Dermis blood vessel endothelial cell (primary cell): Measurements from ENCODE around the gene KCNK3. TPM values are rescaled to one million over a fixed set of nuclear protein-coding genes. Genes with fewer than 3 reads are reported as not detected.

Source experiments
- DNase-seq: peaks from one replicate; pipeline ENCODE4 v3.0.0; 2010
- total RNA-seq: library from RNA; depleted of rRNA; stranded (reverse); fragments of >200 nt; gene quantifications from 2 replicates; pipeline ENCODE4 v1.2.3, GENCODE V29; 2014

Gene KCNK3
- total RNA-seq, 1 donor from 2014 or later = under 0.01 TPM

DNA sequence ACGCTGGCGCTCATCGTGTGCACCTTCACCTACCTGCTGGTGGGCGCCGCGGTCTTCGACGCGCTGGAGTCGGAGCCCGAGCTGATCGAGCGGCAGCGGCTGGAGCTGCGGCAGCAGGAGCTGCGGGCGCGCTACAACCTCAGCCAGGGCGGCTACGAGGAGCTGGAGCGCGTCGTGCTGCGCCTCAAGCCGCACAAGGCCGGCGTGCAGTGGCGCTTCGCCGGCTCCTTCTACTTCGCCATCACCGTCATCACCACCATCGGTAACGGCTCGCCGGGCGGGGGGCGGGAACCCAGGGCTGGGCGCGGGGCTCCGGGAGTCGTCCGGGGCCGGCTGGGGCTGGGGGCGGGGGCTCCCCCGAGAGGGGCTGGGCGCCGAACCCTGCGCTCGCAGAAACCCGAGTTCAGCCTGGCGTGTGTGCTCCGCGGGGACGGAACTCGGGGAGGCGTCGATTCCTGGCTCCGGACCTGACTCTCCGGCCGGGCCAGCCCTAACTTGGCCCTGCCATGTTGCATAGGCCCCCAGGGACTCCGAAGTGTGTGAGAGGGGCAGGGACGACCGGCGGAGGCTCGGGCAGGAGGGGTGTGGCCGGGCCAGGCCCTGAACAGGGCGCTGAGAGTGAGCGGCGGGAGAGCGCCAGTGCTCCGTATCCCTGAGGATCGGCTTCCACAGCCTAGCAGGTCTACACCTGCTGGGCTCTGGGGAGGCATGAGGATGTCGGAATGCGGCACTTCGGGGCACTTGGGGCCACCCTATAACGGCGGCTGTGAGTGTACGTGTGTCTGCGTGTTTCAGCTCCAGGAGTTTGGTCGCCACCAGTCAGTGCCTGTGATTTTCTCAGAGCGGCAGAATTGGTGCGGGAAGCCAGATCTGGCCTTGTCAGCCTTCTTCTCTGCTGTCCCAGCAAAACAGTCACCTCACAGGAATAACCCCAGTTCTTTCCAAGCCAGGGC lies 651 bp downstream of the KCNK3 start:
- peak; percentile 43 for DNase-seq

DNA sequence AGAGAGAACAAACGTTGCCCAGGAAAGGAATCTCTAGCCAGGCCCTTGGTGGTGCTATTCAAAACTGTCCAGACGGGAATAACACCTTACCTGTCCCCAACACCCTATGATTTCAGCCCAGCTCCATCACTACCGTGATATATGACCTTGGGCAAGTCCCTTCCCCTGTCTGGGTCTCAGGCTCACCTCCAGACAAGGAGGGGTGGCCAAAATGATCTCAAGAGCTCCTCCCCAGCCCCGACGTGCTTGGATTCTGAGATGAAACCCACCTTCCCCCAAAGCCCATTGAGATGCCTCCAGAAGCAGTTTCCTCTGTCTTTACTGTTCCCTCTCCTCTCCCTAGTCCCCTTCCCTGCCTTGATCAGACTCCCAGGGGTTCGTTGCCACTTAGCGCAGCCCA lies 1.5 kb downstream of the KCNK3 start:
- DNase-seq = no peak

DNA sequence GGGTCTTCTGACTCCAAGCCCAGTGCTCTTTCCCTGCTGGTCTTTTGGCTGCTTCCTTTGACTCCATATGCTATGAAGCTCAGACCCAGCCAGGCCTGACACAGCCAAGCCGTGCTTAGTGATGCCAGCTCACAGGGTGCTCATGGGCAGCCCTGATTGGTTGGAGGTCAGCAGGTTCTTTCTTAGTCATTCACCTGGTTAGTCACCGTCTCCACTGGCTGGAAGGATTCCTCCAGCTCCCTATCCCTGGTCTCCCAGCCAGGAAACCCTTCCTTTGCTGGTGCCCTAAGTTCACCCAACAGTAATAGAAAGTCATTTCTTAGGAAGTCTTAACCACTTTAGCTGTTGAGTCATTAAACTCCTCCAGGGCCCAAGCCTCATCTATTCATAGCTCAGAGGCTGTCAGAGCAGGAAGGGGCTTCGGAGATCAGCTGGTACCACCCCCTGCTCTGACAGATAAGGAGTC lies 3.9 kb downstream of the KCNK3 start:
- peak; percentile 72 for DNase-seq

DNA sequence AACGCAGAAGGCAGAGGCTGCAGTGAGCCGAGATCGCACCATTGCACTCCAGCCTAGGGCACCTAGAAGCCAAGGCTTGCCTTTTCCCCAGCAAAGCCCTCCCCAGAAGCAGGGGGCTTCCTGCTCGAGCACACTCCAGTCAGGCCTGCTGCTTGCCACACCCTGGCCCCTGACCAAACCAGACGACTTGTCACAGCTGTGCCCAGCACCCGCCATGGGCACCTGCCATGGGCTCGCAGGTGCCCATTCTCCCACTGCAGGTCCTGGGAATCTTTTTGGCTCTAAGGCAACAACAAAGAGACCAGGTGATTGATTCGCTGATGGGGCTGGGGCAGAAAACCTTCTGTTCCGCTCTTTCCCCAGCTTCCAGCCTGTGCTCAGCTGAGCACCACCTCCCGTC lies 4.9 kb downstream of the KCNK3 start:
- no peak for DNase-seq

DNA sequence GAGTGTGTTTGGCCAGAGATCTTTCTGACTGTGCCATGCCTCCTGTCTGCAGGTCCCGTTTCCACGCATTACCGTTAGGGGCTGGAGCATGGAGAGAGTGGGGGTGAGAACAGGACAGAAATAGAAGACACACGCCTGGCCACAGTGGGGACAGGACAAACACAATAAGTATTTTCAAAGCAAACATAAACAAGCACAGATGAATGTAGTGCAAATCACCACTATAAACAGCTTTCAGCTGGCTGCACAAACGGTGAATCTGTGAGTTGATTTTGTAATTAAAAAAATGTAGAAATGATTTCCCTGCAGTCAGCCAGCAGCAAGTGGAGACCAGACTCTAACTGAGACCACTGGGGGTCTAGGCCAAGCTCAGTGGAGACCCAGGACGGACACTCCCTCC lies 6.8 kb downstream of the KCNK3 start:
- no peak for DNase-seq

DNA sequence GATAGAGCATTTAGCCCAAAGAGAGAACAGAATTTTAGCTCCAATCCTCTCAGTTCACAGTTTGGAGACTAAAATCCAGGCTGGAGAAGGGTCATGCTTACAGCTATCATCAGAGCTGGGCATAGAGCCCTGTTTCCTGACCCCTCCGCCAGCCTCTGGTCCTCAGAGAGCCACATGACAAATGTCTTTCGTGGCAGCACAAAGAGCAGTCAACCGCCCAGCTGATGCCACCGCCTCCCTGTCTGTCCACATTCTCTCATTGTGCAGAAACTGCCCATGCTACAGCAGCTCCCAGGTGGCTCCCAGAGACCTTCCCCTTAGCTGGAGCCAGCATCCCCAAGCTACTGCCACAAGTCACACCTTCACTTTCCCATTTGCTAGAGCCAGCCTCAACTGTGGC lies 7.6 kb downstream of the KCNK3 start:
- DNase-seq = no peak

DNA sequence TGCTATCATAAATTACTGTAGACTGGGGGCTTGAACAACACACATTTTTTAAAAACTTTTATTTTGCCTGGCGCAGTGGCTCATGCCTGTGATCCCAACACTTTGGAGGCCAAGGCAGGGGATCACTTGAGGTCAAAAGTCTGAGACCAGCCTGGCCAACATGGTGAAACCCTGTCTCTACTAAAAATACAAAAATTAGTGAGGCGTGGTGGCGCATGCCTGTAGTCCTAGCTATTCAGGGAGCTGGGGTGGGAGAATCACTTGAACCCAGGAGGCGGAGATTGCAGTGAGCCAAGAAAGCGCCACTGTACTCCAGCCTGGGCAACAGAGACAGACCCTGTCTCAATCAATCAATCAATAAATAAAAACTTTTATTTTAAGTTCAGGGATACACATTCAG lies 9.1 kb downstream of the KCNK3 start:
- no peak for DNase-seq

DNA sequence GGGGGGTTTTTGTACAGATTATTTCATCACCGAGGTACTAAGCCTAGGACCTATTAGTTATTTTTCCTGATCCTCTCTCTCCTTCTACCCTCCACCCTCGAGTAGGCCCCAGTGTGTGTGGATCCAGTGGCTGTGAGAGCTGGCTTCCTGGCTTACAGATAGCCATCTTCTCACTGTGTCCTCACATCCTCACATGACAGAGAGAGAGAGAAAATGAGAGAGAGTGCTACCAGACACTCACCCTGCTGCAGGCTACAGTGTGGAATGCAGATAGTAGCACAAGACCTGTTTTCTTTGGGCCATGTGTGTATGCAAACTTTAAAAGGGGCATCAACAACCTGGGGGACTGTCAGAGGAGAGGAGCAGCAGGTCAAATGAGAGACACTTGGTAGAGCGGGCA lies 9.5 kb downstream of the KCNK3 start:
- no peak for DNase-seq

DNA sequence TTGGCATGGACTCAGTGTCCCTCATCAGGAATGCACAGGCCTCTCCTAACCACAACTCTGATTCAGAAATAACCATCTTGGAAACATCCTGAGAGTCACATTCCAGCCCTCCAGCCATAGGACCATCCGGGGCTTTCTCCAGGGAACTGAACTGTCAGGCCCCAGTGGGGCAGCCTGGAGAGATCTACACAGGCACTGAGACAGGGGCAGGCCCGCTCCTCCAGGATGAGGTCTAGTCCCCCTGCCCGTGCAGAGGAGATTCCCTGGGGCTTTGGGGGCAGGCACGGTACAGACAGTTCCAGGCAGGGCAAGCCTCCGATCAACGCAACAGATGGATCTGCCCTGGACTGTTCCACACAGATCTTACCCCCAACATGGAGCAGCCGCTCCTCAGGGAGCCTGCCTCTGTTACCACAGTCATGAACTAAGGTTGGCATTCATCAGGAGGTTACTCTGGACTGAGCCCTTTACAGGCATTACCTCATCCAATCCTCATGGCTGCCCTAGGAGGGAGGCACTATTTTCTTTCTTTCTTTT lies 12.0 kb downstream of the KCNK3 start:
- DNase-seq = no peak

DNA sequence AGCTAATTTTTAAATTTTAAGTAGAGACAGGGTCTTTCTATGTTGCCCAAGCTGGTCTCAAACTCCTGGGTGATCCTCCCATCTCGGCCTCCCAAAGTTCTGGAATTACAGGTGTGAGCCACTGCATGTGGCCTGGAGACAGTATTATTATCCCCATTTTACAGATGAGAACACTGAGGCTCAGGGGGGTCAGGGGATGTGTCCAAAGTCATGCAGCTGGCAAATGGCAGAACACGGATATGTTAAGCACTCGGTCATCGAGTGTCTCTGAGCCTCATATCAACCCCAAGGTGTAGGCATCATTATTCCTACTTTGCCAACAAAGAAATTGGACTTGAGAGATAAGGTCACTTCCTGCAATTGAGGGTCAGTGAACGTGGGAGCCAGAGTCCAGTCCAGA lies 12.6 kb downstream of the KCNK3 start:
- DNase-seq = no peak

DNA sequence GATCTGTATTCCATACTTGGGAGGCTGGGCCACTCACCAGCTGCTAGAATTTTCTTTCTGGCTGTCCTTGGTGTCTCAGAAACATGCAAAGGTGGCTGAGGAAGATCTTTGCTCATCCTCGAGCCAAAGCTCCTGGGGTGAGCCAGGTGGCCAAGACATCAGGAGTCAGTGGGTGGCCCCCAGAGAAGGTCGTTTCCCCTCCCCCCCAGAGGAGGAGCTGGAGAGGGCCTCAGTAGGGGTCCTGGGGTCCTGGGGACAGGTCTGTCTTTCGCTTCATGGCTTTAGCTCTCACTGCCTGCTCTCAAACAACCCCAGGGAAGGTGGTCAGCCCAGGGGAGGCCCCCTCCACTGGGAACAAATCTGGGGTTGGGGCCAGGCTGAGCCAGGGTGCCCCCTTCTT lies 13.6 kb downstream of the KCNK3 start:
- no peak for DNase-seq

DNA sequence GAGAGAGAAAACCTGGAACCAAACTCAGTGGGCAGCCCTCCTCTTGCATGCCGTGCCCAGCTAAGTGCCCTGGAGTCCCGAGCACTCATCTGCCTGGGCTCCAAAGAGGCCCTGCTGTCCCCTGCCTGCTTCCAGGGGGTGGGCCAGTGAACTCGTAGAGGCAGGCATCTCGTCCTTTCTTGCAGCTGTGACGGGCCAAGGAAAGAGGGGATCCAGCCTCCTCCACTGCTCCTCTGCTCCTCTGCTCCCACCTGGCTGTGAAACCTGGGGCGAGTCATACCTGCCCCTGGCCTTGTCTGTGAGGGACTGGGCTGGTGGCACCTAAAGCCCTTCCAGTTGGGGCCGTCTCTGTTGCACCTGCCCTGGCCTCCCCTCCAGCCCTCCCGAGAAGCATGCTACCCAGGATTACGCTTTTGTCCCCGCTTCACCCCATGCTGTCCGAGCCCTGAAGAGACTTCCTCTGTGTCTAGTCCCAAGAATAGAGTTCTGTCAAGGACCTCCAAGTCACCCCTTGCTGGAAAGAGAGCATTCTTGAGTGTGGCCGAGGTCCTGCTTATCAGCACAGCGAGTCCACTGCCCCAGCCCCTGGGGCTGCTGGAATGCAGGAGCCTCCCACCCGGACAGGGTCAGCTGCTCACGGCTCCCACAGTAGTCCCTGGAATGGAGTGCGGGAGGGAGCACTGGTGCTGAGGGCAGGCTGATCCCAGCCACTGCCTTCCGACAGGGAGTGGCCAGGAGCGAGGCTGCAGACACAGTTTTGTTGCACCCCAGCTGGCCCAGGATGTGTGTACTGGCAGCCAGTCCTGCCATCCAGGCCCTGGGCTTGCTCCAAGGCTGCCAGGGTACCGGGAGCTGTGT lies 14.3 kb downstream of the KCNK3 start:
- no peak for DNase-seq

DNA sequence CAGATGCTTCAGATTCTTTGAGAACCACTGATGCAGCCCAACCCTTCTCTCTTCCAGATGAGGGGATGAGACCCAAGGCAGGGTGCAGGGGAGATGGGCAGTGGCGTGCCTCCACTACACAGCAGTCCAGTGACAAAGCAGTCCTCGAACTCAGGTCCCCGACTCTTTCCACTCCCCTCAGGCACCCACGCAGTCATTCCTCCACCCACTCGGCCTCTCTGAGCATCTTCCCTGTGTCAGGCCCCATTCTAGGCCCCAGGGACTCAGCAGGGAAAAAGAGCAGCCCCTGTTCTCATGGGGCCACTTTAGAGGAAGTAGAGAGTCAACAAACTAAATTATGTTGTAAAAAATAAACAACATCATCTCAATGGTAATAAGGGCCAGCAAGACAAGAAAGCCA lies 15.2 kb downstream of the KCNK3 start:
- no peak for DNase-seq

DNA sequence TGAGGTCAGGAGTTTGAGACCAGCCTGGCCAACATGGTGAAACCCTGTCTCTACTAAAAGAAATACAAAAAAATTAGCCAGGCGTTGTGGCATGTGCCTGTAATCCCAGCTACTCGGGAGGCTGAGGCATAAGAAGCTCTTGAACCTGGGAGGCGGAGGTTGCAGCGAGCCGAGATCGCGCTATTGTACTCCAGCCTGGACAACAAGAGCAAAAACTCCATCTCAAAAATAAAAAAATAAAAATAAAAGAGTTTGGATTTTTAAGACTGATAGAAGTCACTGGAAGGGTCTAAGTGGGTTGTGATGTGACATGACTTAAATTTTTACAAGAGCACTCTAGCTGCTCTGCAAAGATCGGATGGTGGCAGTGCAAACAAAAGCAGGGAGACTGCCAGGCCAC lies 15.9 kb downstream of the KCNK3 start:
- DNase-seq = no peak

DNA sequence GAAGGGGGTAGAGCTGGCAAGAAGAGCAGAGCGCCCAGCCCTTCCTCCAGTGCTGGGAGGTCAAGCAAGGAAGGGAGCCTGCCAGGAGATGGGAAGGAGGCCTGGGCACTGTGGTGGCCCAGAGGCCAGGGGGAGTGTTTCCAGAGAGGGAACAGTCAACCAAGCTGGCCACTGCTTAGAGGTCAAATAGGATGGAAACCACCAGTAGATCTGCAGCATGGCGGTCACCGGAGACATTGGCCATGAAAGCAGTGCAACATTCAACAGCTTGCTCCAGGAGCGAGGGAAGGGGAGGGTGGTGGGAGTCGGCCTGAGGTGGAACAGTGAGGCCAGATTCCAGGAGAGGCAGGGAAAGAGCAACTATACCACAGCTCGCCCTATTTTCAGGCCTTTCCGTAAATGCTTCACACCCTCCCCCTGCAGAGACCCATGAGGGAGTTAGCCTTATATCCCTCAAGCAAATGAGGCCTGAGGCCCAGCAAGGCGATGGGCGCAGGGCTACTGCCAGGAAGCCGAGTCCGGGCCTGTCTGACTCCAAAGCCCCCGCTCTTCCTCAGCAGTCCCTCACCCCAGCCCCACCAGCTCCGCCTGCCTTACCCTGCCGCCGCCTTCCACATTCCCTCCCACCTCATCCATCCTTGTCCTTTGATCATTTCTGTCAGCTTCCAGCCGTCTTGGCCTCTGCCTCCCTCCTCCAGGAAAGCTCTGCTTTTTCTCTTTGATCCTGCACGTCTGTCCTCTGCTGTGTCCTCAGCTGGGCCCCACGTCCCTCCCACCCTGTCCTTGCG lies 17.0 kb downstream of the KCNK3 start:
- no peak for DNase-seq

DNA sequence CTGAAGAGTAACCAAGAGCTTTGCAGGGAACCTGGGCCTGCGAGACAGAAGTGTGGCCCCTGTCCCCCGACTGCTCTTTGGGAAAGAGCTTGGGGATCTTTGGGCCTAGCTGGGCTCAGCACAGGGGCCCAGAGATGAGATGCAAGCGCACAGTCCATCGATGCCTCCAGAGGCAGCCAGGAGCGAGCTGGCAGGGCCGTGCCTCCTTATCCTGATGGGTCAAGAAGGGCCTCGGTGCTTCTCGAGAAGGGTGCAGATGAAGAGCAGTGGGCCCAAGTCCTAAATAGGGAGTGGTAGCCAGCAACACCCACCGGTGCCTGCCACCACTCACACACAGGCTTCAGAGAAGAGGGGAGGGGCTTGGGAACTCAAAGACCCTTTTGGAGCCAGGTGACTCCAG lies 17.6 kb downstream of the KCNK3 start:
- no peak for DNase-seq

DNA sequence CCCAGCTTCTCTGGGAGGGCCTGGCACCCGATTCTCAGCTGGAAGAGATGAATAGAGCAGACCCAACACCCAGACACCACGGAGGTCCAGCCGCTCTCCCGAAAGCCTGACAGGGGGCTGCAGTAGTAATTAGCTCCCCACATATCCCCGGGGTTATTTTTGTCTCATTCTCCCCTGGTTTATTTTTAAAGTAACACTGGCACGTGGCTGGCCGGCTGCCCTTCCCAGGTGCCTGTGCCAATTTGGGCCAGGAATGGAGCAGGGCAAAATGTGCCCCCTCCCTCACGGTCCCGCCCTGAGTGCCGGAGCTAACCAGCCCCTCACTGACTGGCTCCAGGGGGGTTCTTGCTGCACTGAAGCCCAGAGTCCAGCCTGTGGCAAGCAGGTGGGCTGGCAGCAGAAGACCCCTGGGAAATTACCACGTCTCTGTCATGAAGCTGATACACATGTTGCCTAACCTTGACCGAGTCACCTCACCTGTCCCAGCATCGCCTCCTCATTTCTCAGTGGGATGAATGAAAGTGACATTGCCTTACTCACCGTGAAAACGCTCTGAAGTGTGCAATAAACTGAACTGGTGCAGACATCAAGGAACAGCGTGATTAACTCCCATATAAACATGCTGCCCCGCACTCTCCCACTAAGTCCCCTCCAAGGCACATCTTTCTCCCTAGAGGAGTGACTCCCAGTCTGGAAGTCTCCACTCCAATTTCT lies 18.4 kb downstream of the KCNK3 start:
- no peak for DNase-seq

DNA sequence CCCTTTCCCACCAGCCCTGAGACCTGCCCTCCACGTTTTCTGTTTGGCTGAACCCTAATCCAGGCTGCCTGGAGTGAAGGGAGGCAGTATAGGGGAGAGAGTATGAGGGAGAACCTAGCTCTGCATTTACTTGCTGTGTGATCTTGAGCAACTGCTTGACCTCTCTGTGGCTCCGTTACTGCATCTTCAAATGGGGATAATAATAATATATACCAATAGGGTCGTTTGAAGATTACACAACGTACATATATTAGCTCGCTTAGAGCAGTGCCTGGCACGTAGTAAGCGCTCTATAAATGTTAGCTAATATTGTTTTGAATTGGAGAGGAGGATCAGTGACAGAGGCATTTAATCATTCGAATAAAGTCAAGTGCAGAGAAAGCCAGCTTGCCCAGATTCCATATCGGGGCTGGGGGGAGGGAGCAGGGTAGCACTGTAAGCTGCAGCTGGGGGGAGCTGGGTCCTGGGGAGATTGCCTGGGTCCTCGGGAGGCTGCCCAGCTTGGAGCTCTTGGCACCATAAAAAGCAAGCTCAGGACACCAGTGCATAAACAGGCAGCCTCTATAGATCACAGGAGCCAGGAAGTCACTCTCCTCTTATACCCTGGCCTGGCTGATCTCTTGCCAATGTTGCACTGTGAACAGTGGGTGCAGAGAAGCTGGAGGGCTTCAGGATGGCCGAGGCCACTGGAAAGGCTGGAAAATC lies 19.1 kb downstream of the KCNK3 start:
- no peak for DNase-seq

DNA sequence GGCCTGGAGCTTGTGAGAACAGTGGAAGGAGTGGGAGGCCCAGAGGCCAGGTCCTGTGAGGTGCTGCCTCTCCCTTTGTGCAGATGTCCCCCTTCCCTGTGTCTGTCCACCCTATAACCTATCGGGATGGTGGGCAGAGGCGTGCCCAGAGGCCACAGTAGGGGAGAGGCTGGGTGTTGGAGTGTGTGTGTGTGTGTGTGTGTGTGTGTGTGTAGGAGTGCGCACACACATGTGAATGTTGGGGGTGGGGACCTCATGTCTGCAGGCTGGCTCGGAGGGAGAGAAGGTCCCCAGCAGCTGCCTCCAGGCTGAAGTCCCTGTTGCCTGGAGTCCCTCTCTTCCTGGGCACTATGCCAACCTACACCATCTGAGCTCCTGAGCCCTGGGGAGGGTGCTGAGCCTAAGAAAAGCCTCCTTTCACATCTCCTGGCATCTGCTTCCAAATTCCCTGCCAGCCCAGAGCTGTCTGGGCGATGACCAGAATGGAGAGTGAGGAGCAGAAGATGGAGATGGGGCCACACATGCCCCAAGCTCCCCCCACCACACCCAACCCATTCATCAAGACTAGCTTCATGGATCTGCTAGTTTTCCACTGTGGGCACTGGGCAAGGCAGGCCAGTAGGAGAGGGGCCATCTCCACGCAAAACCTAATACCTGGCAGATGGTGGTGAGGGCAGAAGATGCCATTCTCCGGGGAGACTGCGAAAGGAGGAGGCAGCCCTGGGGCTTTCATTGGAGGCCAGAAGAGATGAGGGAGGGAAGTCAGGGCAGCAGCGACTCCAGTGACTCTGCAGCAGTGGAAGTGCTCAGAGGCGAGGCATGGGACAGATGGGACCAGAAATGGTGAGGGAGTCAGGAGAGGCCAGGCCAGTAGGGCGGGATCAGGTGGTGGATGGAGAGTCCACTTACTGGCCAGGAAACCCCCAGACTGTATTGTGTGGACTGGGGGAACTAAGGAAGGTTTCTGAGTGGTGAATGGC lies 20.3 kb downstream of the KCNK3 start:
- no peak for DNase-seq
